ENCODE measurements around the gene PFKL.

PFKL gene

DNA sequence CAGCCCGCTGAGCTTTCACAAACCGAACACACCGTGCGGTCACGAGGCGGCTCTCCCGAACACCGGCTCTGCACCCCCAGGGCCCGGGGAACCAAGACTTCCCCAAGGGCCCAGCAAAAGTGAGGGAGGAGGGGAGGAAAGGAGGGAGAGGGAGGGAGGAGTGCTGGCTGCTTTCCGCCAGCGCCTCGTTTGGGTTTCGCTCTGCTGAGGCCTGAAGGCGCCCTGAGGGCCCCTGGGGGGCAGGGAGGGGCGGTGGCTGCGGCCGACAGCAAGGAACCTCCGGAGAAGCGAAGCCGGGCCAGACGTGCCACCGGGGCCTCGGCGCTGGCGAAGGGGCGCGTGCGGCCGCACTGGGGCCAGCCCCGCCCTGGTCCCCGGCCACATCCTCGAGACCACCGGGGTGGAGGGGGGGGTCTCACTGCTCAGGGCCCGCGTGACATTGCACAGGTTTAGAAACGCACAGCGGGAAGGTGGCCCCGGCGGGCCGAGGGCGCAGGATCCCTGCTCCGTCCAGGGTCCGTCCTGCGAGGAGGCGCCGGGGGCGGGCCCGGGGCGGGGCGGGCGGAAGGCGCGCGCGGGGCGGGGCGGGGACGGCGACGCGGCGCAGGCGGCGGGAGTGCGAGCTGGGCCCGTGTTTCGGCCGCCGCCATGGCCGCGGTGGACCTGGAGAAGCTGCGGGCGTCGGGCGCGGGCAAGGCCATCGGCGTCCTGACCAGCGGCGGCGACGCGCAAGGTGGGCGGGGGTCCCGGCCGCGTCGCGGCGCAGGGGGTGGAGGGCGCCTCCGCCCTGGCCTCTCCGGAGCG is at the start of gene PFKL:
Gene PFKL (plus strand): TSS at position 596 of the 804 bp plus-strand sequence. CDS start 53 bp downstream, at position 649.
- DNase-seq: no peak

DNA sequence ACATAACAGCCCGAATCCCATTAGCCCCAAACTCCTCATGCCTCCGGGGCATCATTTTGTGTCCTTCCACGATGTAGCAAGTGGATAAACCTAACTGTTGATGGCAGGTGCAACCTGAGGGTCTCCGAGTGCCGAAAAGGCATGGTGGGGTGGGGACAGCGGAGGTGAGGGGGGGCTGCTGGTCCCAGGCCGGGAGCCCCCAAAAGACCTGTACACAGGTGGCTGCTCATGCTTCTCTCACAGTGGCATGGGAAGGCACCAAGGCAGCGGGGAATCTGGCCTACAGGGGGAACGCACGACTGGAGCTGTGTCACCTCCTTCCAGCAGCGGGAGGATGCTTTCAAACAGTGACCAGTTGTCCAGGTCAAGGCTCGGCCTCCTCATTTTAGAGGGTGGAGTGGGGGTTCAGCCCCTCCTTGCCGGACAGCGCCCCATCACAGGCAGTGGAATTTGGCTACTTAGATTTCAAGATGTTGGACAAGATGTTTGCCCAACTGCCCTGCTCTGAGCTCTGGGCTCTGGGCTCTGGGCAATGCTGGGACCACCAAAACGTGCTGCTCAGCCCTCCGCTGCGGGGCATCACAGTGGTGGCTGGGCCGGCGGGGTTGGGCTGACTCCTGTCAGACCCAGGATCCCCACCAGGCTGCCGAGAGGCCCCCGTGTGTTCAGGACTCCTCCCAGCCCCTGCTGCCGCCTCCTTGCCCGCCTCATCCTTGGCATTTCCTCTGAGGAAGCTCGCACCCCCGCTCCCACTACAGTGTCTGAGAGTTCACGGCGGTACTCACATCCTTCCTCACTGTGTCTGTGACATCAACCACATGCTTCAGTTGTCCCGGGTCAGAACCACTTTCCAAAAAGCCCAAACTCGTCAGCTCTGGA is 45.8 kb upstream of the PFKL start:
- DNase-seq: no peak

DNA sequence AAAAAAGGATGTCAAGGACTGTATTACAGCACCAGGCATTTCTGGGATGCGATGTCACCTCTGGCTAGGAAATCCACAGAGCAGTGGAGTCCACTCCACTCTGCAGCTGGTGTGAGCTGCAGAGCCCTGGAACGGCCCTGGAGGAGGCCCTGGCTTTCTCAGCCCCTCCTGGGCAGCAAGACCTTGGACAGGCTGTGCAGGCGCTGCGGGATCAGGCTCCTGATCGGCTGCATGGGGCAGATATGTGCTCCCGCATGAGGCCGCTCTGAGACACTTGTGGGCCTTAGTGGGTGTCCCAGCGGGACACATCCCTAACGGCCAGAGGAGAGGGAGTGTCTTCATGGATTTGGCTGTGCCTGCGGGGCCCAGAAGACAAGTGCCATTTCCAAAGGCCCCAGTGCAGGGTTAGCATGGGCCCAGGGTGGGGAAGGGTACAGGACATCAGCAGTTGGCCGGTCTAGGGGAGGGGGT is 44.3 kb upstream of the PFKL start:
- DNase-seq: no peak

DNA sequence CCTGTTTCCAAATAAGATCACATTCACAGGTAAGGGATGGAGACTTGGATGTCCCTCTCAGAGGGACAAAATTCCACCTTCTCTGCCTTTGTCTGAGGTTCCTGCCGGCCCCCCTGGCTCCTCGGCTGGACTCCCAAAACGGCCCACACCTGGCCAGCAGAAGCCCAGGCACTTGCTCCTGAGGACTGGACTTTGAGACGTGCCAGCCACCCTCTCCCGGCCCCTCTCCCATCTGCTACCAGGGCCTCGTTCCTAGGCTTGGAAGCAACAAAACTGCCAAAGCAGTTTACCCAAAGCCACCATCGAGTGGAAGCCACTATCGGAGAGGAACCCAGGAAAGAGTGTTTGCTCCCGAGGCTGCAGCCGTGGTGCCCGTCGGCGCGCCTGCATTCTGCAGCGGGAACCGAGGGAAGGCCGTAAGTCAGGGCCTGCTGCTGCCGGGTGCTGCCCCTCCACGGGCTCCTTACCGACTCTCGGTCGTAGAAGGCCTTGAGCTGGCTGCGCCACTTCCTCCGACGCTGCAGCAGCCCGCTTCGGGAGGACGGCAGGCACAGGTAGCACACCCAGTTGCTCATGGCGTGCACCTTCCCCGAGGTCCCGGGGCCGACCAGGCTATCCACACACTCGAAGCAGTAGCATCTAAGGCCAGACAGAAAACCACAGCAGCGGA is 41.7 kb upstream of the PFKL start:
- no peak for DNase-seq

DNA sequence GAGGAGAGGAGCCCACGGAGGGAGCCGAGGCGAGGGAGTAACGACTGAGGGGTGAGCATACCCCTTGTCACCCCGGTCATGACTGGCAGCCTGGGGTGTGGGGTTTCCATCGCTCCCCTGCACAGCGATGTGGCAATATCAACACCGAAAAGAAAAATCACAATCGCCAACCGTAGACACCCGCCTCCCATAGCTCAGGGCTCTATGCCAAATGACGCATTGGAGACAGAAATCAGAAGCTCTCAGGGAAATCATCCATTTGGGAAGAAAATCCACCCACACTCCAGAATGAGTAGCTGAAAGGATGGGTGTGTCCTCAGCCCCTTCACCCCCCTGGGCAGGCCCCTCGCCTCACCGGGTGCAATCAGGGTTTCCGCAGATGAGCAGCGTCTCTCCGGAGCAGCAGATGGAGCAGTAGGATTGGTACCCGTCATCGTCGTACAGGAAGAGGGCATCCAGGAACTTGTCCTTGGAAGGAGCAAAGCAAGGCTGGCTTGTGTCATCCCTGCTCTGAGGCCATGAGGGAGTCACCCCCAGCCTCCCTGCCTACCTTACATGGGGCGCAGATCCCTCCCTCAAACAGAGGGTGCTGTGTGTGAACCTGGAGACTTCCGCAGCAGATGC is 40.7 kb upstream of the PFKL start:
- DNase-seq: no peak

DNA sequence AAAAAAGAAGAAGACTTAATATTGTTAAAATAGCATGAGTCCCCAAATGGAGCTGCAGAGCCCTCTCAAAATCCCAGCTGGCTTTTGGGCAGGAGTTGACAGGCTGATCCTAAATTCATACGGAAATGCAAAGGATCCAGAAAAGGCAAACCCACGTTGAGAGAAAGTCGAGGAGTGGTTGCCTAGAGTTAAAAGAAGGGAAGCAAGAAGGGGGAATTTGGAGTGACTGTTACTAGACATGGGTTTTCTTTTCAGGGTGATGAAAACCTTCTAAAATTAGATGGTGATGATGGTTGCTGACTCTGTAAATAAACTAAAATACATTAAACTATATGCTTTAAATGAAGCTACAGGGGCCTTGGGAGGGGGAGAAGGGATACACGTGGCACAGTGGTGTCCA is 39.8 kb upstream of the PFKL start:
- no peak for DNase-seq

DNA sequence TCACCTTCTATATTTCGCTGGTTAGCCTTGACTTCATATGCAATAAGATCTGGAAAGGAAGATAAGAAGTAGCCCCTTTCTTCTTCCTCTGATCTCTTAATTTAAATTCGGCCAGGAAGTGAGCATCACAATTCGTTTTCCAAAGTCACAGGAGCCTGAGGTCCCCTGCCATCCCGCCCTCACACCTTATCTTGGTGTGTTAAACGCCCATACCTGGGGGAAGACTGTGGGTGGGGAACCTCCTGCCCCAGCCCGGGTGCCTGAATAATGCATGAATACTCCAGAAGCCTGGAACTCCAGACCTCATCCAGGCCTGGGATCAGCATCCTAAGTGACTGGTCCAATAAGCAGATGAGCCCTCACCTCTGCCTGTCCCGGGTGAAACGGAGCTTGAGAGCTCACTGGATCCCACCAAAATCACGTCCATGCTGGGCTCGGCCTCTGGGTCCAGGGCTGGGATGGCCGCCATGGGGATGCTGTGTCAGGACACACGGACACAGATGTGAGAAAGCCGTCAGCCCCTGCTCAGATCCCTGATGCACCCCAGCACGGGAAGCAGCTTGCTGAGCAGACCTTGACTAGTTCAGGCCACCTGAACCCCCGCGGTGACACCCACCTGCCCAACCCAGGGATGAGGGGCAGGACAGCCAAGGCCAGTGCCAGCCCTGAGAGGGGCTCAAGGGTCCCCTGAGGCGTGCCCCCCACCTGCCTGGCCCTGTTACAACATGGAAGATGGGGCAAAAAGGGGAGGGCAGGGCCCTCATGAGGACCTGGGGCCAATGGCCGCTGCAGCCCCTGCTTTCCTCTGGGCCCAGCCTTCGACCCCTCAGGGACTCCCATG is 38.8 kb upstream of the PFKL start:
- no peak for DNase-seq

DNA sequence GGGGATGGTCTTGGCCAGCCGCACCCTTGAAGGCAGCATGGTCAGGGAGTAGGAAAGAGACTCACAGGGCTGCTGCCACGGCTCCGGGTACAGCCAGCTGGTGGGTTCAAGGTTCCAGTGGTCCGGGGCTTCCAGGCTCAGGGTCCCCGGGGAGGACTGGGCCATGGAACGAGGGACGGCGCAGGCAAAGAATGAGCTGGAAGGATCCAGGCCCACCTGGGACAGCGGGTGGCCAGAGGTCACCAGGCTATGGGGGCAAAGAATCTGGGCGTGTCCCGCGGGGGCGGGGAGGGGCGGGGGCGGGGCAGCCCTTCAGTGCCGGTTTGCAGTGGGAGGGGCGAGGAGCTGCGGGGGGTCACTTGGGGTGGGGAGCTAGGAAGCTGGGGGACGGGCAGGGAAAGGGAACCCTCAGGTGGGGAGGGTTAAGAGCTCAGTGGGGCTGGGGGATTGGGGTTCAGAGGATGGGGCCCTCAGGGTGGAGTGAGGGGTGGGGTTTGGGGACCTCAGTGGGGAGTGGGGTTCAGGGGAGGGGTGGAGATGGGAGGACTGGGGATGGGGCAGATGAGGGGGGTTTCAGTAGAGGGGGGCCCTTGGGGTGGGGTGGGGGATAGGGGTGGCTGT is 38.1 kb upstream of the PFKL start, which contains the start of gene DNMT3L:
Gene DNMT3L (minus strand): TSS at position 223 of the 621 bp plus-strand sequence. CDS start 638 bp downstream, outside the sequence.
- DNase-seq: no peak

DNA sequence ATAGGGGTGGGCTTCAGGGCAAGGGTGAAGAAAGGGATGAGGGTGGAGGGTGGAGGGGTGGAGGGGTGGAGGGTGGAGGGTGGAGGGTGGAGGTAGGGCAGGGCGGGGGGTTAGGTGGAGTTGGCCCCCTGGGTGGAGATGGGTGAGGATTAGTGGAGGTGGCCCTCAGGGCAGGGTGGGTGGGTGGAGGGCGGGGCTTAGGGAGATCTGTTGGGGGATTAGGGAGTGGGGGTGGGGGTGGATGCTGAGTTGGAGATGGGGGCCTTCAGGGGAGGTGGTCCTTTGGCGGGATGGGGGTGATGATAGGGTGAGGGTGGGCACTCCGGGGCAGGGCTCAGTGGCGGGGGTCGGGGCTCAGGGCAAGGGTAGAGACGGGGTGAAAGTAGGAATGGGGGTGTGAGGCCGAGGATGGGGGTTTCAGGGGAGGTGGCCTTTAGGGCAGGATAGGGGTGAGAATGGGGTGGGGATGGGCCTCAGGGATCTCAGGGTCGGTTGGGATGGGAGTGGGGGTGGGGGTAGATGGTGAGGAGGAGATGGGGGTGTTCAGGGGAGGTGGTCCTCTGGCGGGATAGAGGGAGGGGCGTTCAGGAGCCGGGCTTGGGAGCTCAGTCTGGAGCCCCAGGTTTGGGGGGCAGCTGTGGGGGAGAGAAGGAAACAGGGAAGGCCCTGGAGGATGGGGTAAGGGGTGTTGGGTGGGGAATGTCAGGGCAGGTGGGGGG is 37.4 kb upstream of the PFKL start:
- DNase-seq: no peak

DNA sequence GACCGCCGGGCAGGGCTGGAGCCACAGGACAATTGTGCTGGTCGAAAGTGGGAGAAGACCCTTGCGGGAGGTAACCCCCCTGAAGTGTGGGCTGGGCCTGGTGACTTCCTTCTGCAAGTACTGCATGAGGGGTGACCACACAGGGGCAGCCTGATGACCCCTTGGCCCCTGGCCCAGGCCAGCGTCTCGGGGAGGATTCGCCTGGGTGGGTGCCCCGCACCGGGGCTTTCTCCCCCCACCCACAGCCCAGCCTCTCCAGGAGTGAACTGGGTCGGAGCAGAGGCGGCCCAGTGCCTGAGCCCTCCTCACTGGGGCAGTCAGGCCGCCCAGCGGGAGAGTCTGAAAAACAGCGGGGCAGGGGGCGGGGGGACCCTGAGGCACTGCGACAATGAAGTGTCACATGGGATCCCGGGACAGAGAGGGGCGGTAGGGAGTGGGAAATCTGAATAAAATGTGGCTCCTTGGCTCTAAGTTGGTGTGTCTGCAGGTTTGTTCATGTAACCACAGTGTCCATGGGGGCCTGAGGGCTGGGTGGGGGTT is 36.6 kb upstream of the PFKL start:
- DNase-seq: no peak

DNA sequence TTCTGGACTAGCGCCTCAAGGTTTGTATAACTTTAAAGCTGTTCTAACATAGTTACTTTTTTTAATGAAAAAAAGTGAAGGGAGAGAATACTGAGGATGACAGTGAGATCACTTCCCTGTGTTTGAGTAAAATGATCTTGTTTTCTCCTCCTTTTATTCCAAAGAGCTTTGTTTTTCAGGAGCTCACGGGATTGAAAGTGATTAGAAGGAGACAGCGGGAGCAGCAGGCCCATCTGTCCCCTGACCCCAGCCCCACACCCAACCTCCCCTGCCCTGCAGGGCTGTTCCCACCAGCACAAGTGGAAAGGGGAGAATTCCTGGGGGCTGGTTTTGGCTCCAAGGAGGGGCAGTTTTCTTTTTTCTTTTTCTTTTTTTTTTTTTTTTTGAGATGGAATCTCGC is 36.1 kb upstream of the PFKL start:
- DNase-seq: no peak

DNA sequence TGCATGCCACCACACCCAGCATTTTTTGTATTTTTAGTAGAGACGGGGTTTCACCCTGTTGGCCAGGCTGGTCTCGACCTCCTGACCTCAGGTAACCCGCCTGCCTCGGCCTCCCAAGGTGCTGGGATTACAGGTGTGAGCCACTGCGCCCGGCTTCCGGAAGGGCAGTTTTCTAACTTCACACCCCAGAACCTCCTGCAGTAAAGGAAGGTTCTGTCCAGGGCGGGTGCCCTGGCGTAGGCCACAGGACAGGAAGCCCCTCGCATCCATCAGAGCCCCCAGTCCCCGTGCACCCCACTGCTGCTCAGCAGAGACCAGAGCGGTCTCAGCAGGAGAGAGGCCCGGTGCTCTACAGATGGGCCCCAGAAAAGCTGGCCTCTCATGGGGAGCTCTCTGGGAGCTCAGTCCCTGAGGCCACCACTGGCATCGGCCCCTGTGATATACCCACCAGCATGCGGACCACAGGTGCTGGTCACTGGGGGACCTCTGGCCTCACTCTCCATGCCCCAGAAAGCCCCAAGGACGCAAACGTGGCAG is 34.1 kb upstream of the PFKL start:
- DNase-seq: no peak

DNA sequence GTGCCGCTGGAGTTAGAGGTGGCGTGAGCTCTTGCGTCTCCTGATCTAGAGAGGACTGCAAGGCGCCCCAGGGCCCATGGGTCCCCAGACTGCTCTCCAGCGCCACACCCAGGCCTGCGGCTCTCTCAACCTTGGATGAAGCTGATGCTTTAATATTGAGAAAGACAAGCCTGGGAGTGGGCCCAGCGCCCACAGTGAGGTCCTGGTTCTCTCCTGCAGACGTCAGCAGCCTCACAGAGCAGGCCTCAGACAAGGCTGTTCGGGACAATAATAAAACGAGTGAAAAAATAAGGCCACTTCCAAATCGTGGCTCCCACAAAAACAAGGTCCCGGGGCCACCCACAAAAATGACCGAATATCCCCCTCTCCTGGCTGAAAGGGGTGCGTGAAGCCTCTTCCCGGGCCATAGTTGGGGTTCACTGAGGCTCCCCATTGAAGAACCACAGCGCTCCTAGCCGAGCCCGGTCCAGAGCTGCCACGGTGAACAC is 32.2 kb upstream of the PFKL start:
- no peak for DNase-seq

DNA sequence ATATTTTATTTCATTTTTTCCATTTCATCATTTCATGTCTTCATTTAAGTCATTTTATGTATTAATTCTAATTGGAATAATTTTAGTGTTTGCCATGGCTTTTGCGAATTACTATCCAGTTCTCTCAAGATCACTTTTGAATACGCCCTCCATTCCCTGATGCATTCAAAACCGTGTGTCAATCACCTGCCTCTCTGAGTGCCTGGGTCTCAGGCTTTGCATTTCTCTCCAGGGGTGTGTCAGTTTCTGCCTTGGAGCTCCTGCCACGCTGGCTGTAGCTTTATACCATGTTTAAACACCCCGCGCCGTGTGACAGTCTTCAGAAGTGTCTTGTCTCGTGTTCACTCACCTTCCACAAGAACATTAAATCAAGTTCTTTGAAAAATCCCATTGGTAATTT is 30.8 kb upstream of the PFKL start:
- DNase-seq: no peak

DNA sequence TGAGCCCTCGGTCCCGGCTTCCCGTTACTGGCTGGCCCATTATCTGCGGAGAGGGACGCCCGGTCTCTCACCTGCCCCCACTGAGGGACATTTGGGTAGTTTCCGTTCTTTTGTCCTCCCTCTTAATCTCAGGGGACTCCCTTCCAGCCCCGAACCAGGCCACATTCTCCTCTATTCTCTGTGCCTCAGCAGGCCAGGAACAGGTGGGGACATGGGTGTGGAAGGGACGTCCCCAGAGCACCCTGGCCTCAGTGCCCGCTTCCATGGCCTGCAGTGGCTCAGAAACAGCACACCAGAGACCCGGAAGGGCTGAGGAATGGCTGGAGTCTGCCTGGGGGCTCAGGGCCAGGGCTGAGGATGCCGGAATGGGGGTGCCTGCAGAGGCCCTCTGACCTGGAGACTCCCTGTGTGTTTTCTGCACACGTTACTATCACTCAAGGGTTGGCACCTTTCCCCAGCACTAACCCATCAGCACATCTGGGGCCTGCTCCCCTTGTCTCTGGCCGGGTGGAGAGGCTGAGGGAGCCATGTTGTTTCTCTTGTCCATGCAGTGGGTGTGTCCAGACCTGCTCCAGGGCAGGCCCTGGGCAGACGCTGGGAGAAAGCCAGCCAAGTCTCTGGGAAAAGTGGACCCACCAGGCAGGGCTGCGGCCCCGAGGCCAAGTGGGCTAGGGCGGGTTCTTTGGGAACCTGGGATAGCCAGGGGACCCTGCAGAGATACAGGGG is 28.1 kb upstream of the PFKL start:
- no peak for DNase-seq

DNA sequence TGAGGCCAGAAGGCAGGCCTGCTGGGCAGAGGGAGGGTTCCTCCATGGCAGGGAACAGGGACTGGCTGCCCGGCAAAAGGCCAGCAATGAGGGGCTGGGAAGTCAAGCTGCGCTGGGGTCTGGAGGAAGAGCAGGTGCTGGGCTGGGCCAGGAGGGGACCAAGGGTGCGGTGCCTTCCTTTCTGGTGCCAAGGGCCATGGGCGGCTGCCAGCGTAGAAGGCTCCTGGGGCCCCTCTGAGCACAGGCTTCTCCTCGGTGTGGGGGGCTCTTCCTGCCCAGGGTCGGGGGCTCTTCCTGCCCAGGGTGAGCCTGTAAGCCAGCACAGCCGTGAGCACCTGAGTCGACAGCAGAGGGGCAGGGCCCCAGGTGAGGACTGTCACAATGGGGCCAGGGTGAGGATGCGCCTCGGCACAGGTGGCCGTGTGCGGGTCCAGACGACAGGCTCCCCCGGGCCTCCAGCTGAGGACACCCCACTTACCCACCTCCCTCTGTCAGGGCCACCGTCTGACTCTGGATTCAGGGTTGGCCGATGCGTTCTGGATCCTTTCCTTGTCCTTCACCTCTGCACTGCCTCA is 27.5 kb upstream of the PFKL start:
- DNase-seq: no peak

DNA sequence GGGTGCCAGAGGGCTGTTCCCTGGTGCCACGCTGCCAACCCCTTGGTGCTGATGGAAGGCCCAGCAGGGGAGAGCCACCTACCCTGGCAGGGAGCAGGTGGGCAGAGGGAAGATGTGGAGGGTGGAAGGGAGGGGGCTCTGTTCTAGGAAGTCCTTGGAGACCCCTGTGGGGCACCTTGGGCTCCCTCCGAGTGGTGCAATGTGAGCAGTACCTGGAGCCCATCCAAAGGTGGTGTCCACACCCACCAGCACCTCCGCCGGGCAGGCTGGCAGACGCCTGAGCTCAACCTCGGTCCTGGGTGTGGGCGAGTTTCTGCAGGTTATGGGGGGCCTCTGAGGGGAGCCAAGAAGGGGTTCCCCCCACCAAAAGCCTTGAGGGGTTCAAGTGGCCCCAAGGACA is 26.8 kb upstream of the PFKL start:
- no peak for DNase-seq

DNA sequence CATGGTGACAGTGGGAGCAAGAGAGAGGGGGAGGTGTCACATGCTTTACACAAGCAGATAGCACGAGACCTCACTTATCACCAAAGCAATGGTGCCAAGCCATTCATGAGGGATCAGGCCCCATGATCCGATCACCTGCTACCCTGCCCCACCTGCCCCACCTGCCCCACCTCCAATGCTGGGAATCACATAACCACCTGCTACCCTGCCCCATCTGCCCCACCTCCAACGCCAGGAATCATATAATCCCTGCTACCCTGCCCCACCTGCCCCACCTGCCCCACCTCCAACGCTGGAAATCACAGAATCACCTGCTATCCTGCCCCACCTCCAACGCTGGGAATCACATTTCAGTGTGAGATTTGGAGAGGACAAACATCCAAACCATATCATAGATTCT is 24.8 kb upstream of the PFKL start:
- DNase-seq: no peak

Data from NCI-H2081 treated with DMSO at 0.1 percent for 48 hours (cell line).